GM20000 (cell line): ENCODE data around the gene CCDC77.

Experiments used
- DNase-seq: peaks from one replicate; pipeline ENCODE4 v3.0.0; 2012; ENCODE audit warnings: low spot score
- TF ChIP-seq, protein P1 (sequence below): IDR thresholded peaks from 2 replicates; pipeline ENCODE4 v1.5.1; 2012; ENCODE audit warnings: mild to moderate bottlenecking, control low read depth; ENCODE audit errors: extremely low read depth, missing control alignments

Gene CCDC77

GRCh38 chr12:462936-463705 is 61.7 kb downstream of the CCDC77 start:
- TF ChIP-seq, protein P1, sequence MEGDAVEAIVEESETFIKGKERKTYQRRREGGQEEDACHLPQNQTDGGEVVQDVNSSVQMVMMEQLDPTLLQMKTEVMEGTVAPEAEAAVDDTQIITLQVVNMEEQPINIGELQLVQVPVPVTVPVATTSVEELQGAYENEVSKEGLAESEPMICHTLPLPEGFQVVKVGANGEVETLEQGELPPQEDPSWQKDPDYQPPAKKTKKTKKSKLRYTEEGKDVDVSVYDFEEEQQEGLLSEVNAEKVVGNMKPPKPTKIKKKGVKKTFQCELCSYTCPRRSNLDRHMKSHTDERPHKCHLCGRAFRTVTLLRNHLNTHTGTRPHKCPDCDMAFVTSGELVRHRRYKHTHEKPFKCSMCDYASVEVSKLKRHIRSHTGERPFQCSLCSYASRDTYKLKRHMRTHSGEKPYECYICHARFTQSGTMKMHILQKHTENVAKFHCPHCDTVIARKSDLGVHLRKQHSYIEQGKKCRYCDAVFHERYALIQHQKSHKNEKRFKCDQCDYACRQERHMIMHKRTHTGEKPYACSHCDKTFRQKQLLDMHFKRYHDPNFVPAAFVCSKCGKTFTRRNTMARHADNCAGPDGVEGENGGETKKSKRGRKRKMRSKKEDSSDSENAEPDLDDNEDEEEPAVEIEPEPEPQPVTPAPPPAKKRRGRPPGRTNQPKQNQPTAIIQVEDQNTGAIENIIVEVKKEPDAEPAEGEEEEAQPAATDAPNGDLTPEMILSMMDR: no peak
- DNase-seq: no peak

DNA sequence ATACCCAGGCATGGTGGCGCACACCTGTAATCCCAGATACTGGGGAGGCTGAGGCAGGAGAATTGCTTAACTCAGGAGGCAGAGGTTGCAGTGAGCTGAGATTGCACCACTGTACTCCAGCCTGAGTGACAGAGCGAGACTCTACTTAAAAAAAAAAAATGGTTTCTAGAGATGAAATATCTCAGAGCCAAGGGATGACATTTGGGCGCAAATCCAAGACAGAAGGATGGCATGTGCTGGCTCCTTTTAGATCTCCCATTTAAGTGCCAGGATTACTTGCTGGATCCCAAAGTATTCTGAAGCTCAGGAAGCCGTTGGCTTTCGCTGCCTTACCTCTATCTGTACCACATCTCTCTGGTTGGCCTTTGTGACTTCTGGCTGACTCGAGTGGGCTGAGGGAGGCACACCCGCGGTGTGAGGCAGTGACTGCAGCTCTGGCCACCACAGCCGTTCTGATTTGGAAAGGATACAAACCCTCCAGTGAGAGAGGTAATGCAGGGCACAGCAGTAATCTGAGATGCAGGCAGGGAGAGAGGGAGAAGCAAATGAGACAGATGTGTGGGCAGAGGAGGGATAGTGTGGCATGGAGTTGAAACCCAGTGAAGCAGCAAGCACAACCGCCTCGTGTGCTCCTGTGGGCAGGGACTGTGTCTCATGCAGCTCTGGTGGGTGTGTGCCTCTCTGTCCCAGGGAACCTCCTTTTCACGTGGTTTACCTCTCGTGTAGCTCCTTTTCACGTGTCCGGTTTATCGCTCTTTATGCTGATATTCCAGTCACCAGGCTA is 63.2 kb downstream of the CCDC77 start:
- TF ChIP-seq, protein P1: no peak
- DNase-seq: no peak

- DNase-seq: no peak
- TF ChIP-seq, protein P1: no peak
Measured at GRCh38 chr12:466039-466438, 64.6 kb downstream of the CCDC77 start.

DNA sequence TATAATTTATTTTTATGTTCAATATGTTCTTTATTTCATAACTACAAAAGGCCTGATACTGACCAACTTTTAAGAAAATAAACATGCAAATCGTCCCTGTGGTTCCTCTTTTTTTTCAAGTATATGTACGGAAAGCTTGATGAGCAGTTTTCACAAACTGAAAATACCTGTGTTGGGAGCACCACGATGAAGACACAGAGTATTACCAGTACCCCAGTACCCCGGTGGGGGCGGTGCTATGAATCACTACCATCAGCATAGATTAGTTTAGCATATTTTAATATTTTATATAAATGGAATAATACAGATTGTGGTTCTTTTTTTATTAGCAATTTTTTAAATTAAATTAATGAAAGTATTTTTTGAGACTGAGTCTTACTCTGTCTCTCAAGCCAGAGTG is 65.3 kb downstream of the CCDC77 start:
- no peak for DNase-seq
- TF ChIP-seq, protein P1: no peak

DNA sequence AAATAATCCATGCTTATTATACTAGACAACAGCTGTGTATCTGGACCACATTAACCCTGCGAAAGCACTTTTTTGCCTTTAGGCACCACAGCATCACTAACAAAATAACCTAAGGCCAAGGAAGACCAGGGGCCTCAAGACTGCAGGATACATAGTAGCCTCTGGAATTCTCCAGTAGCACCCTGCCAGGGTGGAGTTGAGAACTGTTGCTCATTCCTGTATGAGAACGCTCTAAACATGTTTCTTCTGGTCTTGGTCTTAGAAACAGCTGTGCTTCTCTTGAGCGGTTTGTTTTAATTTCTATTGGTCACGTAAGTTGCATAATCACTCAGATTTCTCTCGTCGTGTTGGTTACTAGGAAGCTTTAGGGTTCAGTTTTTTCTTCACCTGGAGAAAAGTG is 66.1 kb downstream of the CCDC77 start:
- TF ChIP-seq, protein P1: no peak
- no peak for DNase-seq

GRCh38 chr12:468671-469389 is 67.4 kb downstream of the CCDC77 start:
- no peak for DNase-seq
- TF ChIP-seq, protein P1: no peak

GRCh38 chr12:470133-470532 is 68.7 kb downstream of the CCDC77 start:
- TF ChIP-seq, protein P1: no peak
- no peak for DNase-seq
